Stimulated activated naive CD8-positive, alpha-beta T cell treated with anti-CD3 and anti-CD28 coated beads, Interleukin-15, amount 100 ng/mL, for 72 hours (primary cell): Measurements from ENCODE around the gene SEMA3C.

Source experiments
- ATAC-seq: fragments of 150-1000 bp; cut with Tn5 transposase; 2 replicates; pipeline ENCODE4 v1.10.0; 2021; ENCODE audit warnings: mild to moderate bottlenecking, moderate library complexity
- DNase-seq, 2 donors: peaks; one replicate each; pipeline ENCODE4 v3.0.0; 2021 to 2022
- H3K27ac Mint-ChIP-seq, 2 donors: one replicate each; pipeline ENCODE4 v1.8.0; 2022; ENCODE audit warnings: mild to moderate bottlenecking in 2 of 2, mixed read lengths in 2 of 2, moderate library complexity in 2 of 2
- H3K27me3 Mint-ChIP-seq: one replicate; pipeline ENCODE4 v1.8.0; 2022; ENCODE audit warnings: mixed read lengths
- H3K4me1 Mint-ChIP-seq: one replicate; pipeline ENCODE4 v1.8.0; 2022; ENCODE audit warnings: mild to moderate bottlenecking, mixed read lengths
- H3K4me3 Mint-ChIP-seq, 2 donors: one replicate each; pipeline ENCODE4 v1.8.0; 2022; ENCODE audit warnings: mild to moderate bottlenecking in 2 of 2, mixed read lengths in 2 of 2, moderate library complexity in 1 of 2
- H3K9me3 Mint-ChIP-seq, 2 donors: one replicate each; pipeline ENCODE4 v1.8.0; 2022; ENCODE audit warnings: mixed read lengths in 2 of 2

Gene SEMA3C

DNA sequence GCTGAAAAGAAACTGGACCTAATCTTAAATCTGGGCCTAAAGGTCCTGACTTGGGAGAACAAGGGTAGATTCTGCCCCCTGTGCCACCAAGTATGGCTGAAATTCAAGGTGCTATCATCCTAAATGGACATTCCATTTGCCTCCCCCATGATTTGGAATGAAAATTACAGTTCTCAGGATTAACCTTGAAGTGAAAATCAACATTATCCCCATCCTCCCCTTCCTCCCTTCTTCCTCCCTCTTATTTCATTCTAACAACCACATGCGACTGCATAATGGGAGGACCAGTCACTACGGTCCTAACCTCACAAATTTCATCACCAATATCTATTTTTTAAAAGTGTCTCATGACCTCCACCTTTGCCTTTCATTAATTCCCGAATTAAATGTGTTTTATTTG lies 62.1 kb downstream of the SEMA3C start:
- no peak overlapping the region for H3K27ac Mint-ChIP-seq
- no peak for DNase-seq
- H3K4me3 Mint-ChIP-seq, result no peak overlapping the region
- ATAC-seq, result no peak
- no peaks in the 10 kb centered on the region for H3K4me1 Mint-ChIP-seq
- H3K9me3 Mint-ChIP-seq, result no peaks in the 10 kb centered on the region
- H3K27me3 Mint-ChIP-seq, result no peaks in the 10 kb centered on the region

DNA sequence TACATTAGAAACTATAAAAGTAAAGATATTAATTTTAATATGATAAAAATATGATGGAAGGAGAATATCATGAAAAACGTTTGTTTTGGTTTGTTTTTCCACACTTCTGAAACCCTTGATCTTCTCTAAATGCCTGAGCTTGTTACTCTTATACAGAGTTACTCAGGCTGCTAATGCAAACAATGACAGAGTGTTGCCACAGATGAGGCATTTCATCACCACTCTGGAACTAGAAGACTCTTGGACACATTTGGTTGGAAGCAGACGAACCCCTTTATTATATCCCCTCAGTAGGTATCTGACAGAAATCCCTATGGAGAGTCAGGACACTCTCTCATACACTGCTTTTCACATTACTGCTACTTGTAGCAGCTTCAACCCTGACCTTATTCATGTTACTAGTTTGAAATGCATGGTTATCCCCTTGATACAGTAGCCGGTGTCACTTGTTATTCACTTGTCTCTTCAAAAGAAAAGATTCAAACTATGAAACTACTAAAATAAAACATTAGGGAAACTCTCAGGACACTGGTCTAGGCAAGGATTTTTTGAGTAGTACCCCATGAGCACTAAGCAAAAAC lies 66.9 kb downstream of the SEMA3C start:
- no peak overlapping the region for H3K27ac Mint-ChIP-seq
- H3K4me1 Mint-ChIP-seq, result no peaks in the 10 kb centered on the region
- ATAC-seq, result no peak
- no peaks in the 10 kb centered on the region for H3K27me3 Mint-ChIP-seq
- no peak overlapping the region for H3K4me3 Mint-ChIP-seq
- no peaks in the 10 kb centered on the region for H3K9me3 Mint-ChIP-seq
- no peak for DNase-seq

DNA sequence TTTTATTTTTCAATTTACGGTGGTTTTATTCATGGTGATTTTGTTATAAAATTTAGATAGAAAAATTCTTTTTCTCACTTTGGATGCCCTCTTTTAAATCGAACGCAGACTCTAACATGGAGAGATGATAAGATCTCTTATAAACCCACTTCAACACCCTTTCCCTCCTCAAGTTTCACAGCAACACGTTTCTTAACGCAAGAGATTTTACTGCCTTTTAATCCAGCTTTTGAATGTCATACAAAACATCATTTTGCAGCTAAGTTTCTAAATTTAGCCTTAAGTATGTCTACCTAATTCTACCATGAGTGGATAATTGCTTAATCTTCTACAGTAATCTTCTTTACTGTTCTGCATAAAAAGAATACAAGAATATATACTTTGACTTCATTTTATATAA lies 70.0 kb downstream of the SEMA3C start:
- no peak for ATAC-seq
- no peaks in the 10 kb centered on the region for H3K9me3 Mint-ChIP-seq
- no peak overlapping the region for H3K4me3 Mint-ChIP-seq
- no peaks in the 10 kb centered on the region for H3K27me3 Mint-ChIP-seq
- no peak overlapping the region for H3K27ac Mint-ChIP-seq
- no peak for DNase-seq
- no peaks in the 10 kb centered on the region for H3K4me1 Mint-ChIP-seq

DNA sequence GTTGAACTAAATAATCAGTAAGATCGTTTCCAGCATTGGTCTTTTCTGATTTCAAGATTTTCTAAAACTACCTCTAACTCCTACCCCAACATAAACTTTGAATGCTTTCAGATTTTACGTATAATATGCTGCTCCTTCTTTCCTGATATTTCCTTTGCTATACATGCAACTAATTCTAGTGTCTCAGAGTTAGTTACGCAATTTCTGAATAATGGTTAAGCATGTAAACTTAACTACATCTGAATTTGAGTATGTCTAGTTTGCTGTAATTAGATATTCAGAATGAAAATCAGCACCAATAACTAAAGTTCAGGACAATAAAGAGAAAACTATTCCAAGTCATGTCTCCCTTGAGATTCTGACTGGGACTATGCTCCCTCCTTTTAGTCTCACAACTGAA lies 71.0 kb downstream of the SEMA3C start:
- no peaks in the 10 kb centered on the region for H3K27me3 Mint-ChIP-seq
- ATAC-seq (no peak), DNase-seq (no peak)
- H3K4me1 Mint-ChIP-seq, result no peaks in the 10 kb centered on the region
- no peaks in the 10 kb centered on the region for H3K9me3 Mint-ChIP-seq
- H3K4me3 Mint-ChIP-seq, result no peak overlapping the region
- H3K27ac Mint-ChIP-seq, result no peak overlapping the region

DNA sequence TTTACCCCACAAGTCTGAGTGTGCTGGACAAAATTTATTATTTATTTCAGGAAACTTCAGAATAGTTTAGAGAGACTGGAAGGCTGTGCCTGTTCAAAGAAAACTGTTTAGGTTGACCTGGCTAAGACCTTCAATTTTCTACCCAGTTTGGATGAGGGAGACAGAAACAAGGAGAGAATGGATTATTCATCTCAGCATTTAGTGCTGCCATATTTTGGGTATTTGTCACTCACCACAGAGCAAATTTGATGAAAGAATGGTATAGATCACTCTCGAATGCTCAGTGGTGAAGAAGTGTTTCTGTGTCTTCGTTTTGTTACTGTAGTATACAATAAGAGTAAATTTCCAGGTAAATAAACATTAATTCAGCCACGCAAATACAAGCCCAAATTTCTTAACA lies 71.8 kb downstream of the SEMA3C start:
- H3K4me3 Mint-ChIP-seq, result no peak overlapping the region
- H3K27ac Mint-ChIP-seq, result no peak overlapping the region
- no peak for DNase-seq
- no peaks in the 10 kb centered on the region for H3K9me3 Mint-ChIP-seq
- ATAC-seq, result no peak
- H3K27me3 Mint-ChIP-seq, result no peaks in the 10 kb centered on the region
- H3K4me1 Mint-ChIP-seq, result no peaks in the 10 kb centered on the region

DNA sequence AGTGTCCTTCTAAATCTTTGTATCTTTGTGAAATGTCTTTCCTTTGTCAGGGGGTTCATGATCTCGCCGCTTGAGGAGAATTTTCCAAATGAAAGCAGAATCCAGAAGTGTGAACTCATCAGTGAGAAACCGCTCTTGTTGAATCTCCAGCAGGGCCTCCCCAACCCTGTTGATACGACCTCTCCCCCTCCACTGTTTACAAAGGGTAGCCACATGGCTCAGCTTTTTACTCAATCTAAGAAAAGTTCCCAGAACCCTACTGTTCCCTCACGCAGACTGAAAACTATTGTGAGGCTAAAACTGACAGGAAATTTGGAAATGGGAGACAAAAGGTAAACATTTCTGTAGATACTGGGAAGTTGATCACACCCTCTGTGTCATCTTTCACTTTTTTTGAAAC lies 73.9 kb downstream of the SEMA3C start:
- ATAC-seq (no peak), DNase-seq (no peak)
- Mint-ChIP-seq H3K27me3 (no peaks in the 10 kb centered on the region), H3K9me3 (no peaks in the 10 kb centered on the region), H3K4me1 (no peaks in the 10 kb centered on the region), H3K4me3 (no peak overlapping the region), H3K27ac (no peak overlapping the region)

DNA sequence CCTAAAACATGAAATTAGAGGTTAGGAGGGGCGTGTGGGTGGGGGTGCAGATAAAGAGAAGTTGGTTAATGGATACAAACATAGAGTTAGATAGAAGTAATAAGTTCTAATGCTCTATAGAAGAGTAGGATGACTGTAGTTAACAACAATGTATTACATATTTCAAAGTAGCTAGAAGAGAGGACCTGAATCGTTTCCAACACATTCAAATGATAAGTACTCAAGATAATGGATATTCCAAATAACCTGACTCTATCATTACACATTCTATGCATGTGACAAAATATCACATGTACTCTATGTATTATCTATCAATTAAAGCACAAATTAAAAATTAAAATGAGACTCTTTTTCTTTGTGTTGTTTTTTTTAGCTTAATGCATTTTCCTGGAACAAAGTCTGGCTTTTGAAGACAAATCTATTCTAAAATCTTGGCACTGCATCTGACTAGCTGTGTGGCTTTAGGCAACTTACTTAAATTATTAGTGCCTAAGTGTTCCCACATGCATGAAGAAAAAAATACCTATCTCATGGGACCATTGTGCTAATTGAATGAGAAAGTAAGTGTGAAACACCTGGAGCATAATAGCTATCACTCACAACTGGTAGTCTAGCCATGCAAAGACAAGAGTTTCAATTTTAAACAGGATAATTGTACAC lies 75.7 kb downstream of the SEMA3C start:
- DNase-seq (no peak), ATAC-seq (no peak)
- Mint-ChIP-seq H3K4me3 (no peak overlapping the region), H3K27ac (no peak overlapping the region), H3K9me3 (no peaks in the 10 kb centered on the region), H3K4me1 (no peaks in the 10 kb centered on the region), H3K27me3 (no peaks in the 10 kb centered on the region)

DNA sequence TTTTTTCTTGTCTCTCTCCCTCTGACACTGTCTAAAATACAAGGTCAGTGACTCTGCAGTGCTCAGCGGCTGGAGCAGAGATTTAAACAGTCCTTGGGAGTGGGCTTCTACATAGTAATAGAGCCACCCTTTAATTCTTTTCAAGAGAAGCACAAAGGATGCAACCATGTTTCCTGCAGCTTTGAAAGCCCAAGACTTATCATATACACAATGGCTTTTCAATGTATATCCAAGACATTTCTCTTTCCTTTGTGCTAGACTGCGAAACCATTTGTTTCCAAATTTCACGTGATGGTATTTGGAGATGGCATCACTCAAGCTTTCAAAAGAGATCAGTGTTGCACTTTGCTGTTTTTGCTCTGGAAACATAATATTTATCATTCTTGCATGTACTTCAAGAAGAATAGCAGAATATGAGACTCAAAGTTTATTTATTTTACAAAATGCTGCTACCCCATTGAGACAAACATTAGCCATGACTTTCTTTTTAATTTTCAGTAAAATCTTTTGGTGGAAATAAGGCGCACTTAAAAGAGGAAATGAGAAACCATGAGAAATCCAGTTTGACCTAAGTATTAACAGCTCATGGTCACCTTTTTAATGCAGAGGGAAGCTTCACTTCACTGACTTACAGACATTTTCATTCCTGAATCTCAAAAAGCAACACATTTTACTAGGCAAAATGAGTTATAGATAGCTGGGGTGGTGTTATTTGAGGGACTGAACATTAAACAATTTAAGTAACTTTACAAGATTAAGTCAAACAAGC lies 76.6 kb downstream of the SEMA3C start:
- no peaks in the 10 kb centered on the region for H3K9me3 Mint-ChIP-seq
- no peak for ATAC-seq
- DNase-seq, result no peak
- H3K27ac Mint-ChIP-seq, result no peak overlapping the region
- no peaks in the 10 kb centered on the region for H3K27me3 Mint-ChIP-seq
- no peaks in the 10 kb centered on the region for H3K4me1 Mint-ChIP-seq
- no peak overlapping the region for H3K4me3 Mint-ChIP-seq

DNA sequence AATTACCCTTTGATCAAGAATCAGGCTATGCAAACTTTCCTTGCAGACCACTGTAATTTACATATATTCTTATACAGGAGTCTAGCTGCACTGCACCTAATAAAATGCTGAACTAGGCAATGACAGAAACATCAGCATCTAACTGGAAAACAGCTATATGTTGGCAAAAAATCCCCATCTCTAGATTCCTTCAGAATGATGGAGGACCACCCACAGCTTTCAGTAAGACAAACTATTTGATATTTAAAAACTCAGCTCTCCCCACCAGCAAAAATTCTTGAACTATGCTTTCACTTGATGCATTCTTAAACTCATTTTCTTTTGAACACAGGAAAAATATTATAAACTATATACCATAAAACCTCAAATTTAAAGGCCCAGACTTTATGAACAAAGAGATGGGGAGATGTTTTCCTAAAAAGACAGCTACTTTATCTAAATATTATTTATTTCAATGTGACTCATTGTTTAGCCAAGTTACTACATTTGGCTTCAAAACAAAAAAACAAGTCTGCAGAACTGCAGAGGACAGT lies 77.4 kb downstream of the SEMA3C start:
- no peak overlapping the region for H3K27ac Mint-ChIP-seq
- H3K4me1 Mint-ChIP-seq, result no peaks in the 10 kb centered on the region
- H3K4me3 Mint-ChIP-seq, result no peak overlapping the region
- H3K9me3 Mint-ChIP-seq, result no peaks in the 10 kb centered on the region
- no peak for ATAC-seq
- H3K27me3 Mint-ChIP-seq, result no peaks in the 10 kb centered on the region
- DNase-seq, result no peak

DNA sequence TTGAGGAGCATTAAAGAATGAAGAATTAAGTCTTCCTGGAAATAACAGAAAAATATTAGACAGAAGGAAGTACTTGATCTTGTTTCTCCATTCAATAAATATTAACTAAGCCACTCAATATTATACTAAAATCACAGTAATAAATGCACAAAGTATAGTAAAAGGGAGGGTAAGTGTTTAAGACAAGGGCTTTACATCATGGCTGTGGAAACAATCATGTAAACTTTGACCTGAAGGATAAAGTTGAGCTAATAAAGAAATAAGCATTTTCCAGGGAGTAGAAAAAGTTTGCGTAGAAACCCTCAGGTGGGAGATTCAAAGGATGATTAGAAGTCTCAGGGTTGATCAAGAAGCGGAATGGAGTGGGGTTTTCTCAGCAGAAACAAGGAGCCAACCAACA lies 78.2 kb downstream of the SEMA3C start:
- ATAC-seq, result no peak
- no peaks in the 10 kb centered on the region for H3K9me3 Mint-ChIP-seq

DNA sequence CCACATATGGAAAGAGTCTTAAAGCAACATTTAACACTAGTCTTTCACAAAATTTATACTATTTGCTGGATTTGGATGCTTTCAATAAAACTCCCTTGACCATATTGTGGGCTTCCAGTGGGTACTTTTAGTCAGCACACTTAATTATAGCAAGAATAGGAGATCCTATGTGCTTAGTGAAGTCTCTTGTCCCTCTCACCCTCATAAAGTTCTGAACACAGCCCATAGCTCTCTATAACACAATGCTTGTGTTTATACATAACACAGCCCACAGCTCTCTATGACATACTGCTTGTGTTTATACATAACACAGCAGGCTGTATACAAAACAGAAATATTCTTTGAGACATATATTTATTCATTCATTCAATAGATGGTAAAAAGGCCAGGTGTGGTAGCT lies 79.0 kb downstream of the SEMA3C start:
- Mint-ChIP-seq H3K27ac (no peak overlapping the region), H3K4me3 (no peak overlapping the region), H3K4me1 (no peaks in the 10 kb centered on the region), H3K9me3 (no peaks in the 10 kb centered on the region), H3K27me3 (no peaks in the 10 kb centered on the region)
- ATAC-seq, result no peak
- DNase-seq, result no peak

More for the DNA sequence above, 78.2 kb downstream of the SEMA3C start:
- no peak overlapping the region for H3K27ac Mint-ChIP-seq
- DNase-seq, result no peak
- no peaks in the 10 kb centered on the region for H3K27me3 Mint-ChIP-seq
- H3K4me1 Mint-ChIP-seq, result no peaks in the 10 kb centered on the region
- H3K4me3 Mint-ChIP-seq, result no peak overlapping the region

DNA sequence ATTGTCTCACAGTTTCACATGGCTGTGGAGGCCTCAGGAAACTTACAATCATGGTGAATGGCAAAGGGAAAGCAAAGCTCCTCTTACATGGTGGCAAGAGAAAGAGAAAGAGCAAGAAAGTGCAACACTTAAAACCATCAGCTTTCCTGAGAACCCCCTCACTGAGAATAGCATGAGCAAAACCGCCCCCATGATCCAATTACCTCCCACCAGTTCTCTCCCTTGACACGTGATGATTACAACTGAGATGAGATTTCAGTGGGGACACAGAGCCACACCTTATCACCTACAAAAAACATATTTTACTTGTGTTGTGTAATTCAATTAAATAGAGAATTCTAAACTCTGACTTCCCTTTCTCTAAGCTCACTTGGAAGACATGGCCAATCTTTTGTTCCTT lies 80.2 kb downstream of the SEMA3C start:
- no peaks in the 10 kb centered on the region for H3K9me3 Mint-ChIP-seq
- DNase-seq (no peak), ATAC-seq (no peak)
- H3K4me3 Mint-ChIP-seq, result no peak overlapping the region
- no peaks in the 10 kb centered on the region for H3K4me1 Mint-ChIP-seq
- H3K27me3 Mint-ChIP-seq, result no peaks in the 10 kb centered on the region
- H3K27ac Mint-ChIP-seq, result no peak overlapping the region

DNA sequence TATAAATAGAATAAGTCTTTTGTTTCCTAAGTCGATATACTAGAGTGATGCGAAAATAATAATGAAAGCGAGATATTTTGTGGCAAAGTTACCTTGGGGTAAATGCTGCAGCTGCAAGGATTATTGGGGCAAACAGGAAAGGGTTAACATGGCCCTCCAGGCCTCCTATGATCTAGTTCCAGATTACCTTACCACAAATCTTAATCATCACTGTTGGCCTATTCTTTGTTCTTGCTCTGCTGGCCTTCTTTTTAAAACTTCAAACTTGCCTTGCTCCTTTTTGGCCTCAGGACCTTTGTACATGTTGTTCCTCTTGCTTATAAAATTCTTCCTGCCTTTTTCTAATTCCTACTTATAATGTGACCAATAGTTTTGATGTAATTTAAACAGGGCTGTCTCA lies 81.5 kb downstream of the SEMA3C start:
- Mint-ChIP-seq H3K27ac (no peak overlapping the region), H3K9me3 (no peaks in the 10 kb centered on the region), H3K27me3 (no peaks in the 10 kb centered on the region), H3K4me1 (no peaks in the 10 kb centered on the region), H3K4me3 (no peak overlapping the region)
- ATAC-seq (no peak), DNase-seq (no peak)

DNA sequence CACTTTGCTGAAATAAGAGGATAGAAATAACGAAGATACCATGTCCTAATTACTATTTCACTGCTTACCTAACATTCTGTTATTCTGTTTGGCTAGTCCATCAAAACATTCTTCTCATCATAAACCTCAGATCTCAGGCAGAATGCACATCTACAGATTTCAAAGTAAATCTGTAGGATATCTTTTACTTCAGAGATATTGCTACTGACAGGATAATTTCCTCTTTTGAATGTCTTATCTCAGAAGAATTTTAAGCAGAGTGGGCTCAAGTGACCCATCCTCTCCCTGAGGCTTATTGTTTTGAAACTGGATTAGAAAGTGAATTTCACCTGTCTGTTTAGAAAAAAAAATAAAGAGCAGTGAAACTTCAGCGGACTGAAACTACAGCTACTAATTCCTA lies 83.6 kb downstream of the SEMA3C start:
- no peak for ATAC-seq

DNA sequence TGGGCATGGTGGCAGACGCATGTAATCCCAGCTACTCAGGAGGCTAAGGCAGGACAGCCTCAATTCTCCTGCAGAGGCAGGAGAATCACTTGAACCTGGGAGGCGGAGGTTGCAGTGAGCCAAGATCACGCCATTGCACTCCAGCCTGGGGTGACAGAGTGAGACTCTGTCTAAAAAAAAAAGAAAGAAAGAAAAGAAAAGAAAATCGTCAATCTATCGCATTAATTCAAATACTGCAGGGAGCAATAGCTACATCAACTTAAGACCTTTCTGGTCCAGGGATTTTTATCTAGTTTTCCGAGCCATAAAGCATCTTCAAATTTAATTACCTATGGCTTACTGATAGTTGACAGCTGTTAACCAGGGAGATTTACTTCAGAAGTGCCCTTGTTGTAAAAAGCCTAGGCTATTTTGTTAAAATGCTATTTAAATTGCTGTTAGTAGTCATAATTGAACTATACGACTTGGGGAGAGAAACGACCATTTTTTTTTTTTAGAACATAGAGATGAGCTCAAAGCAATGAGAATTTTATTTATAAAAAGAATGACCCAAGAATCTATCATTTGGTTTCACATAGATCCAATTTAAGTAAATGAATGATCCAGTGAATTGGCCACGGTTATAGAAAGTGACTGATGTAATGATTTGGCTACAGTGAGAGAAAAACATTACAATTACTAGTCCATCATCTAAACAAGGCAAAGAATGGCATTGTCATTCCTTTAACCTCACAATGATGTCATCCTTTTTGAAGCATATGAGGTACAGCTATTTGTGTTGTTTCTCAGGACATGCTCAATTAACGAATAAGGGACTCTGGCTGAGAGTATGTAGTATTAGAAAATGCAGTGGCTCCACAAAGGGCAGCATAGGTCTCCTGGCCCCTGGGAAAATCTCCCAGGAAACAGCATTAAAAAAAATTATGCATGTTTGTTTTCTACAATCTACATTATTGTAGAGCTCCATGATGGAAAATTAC lies 85.3 kb downstream of the SEMA3C start:
- Mint-ChIP-seq H3K4me3 (no peak overlapping the region), H3K27ac (no peak overlapping the region), H3K4me1 (no peaks in the 10 kb centered on the region), H3K9me3 (no peaks in the 10 kb centered on the region), H3K27me3 (no peaks in the 10 kb centered on the region)
- no peak for DNase-seq
- ATAC-seq, result no peak

More for the DNA sequence above, 83.6 kb downstream of the SEMA3C start:
- H3K27me3 Mint-ChIP-seq, result no peaks in the 10 kb centered on the region
- no peak overlapping the region for H3K27ac Mint-ChIP-seq
- no peaks in the 10 kb centered on the region for H3K9me3 Mint-ChIP-seq
- no peaks in the 10 kb centered on the region for H3K4me1 Mint-ChIP-seq
- no peak overlapping the region for H3K4me3 Mint-ChIP-seq
- no peak for DNase-seq
